ENCODE measurements around the gene DNMT3L.

GRCh38 chr21:44271558-44272283 is 10.0 kb upstream of the DNMT3L start:
- TF ChIP-seq RAD21 (IDR thresholded peaks at IDR 0.05; ENCODE audit: low read depth): no peak
- TF ChIP-seq REST (IDR thresholded peaks at IDR 0.05; ENCODE audit: low read depth): no peak
- TF ChIP-seq YY1 (IDR thresholded peaks at IDR 0.05; ENCODE audit: low read depth): no peak
- TF ChIP-seq TCF12 (IDR thresholded peaks at IDR 0.05; ENCODE audit: low read depth): no peak
